HEK293T (cell line): ENCODE data around the gene NDC1.

Experiments
- CTCF ChIA-PET: fragments of 350-600 bp; formaldehyde crosslinking; extraction: SDS; loops from one replicate; lab custom pipeline; 2021; ENCODE audit warnings: antibody characterized with exemption, inconsistent platforms; lab: Yijun Ruan, JAX
- POLR2A ChIA-PET: fragments of 350-600 bp; formaldehyde crosslinking; extraction: SDS; loops from one replicate; lab custom pipeline; 2020; ENCODE audit warnings: antibody characterized with exemption, inconsistent platforms; lab: Yijun Ruan, JAX
- DNase-seq: peaks from one replicate; pipeline ENCODE4 v3.0.0; 2012; ENCODE audit warnings: mixed read lengths; ENCODE audit errors: extremely low spot score
- ARNT ChIP-seq: fragments of 450-650 bp; IDR thresholded peaks from 2 replicates; pipeline ENCODE4 v1.6.1; 2017; ENCODE audit warnings: mild to moderate bottlenecking
- BHLHE40 ChIP-seq: fragments of 450-650 bp; IDR thresholded peaks from 2 replicates; pipeline ENCODE4 v1.6.1; 2016; ENCODE audit warnings: mild to moderate bottlenecking, moderate library complexity, borderline replicate concordance
- CTBP1 ChIP-seq: fragments of 450-650 bp; IDR thresholded peaks from 2 replicates; pipeline ENCODE4 v1.6.1; 2016; ENCODE audit warnings: borderline replicate concordance
- FOXA1 ChIP-seq: fragments of 450-650 bp; IDR thresholded peaks from 2 replicates; pipeline ENCODE4 v1.6.1; 2016; ENCODE audit warnings: mild to moderate bottlenecking
- FOXK2 ChIP-seq: fragments of 450-650 bp; IDR thresholded peaks from 2 replicates; pipeline ENCODE4 v1.6.1; 2016; ENCODE audit warnings: mild to moderate bottlenecking
- FOXM1 ChIP-seq: fragments of 450-650 bp; IDR thresholded peaks from 2 replicates; pipeline ENCODE4 v1.6.1; 2017; ENCODE audit warnings: mild to moderate bottlenecking, borderline replicate concordance
- HDGF ChIP-seq: fragments of 450-650 bp; IDR thresholded peaks from 2 replicates; pipeline ENCODE4 v1.6.1; 2017; ENCODE audit warnings: antibody characterized with exemption, borderline replicate concordance
- L3MBTL2 ChIP-seq: fragments of 450-650 bp; conservative IDR thresholded peaks from 2 replicates; pipeline ENCODE4 v1.6.1; 2016; ENCODE audit warnings: mild to moderate bottlenecking
- LEF1 ChIP-seq: fragments of 450-650 bp; IDR thresholded peaks from 2 replicates; pipeline ENCODE4 v1.6.1; 2017; ENCODE audit warnings: mild to moderate bottlenecking, borderline replicate concordance
- NFRKB ChIP-seq: fragments of 450-650 bp; IDR thresholded peaks from 2 replicates; pipeline ENCODE4 v1.6.1; 2016; ENCODE audit warnings: mild to moderate bottlenecking, moderate library complexity
- PKNOX1 ChIP-seq: fragments of 450-650 bp; IDR thresholded peaks from 2 replicates; pipeline ENCODE4 v1.6.1; 2016
- SP1 ChIP-seq: fragments of 450-650 bp; IDR thresholded peaks from 2 replicates; pipeline ENCODE4 v1.6.1; 2017
- SUZ12 ChIP-seq: fragments of 450-650 bp; IDR thresholded peaks from 2 replicates; pipeline ENCODE4 v1.6.1; 2016; ENCODE audit warnings: mild to moderate bottlenecking
- TARDBP ChIP-seq: fragments of 450-650 bp; IDR thresholded peaks from 2 replicates; pipeline ENCODE4 v1.6.1; 2016
- ZNF384 ChIP-seq: fragments of 450-650 bp; IDR thresholded peaks from 2 replicates; pipeline ENCODE4 v1.6.1; 2016

NDC1 gene

GRCh38 chr1:53715478-53715877 is 122.6 kb downstream of the NDC1 start:
- DNase-seq = peak; percentile 77
- POLR2A ChIA-PET = interaction anchor here (1.0 to 1.6 kb wide), 4 partner anchors 14 to 123 kb away, joined by 3 to 5 read pairs (median 4); partner anchors contain the start of gene NDC1
- CTCF ChIA-PET = interaction anchor here (0.6 to 2.0 kb wide), 25 partner anchors 8 to 323 kb away, joined by 3 to 19 read pairs (median 4); no protein-coding TSS in a partner anchor
- TF ChIP-seq NFRKB (no peak), SP1 (no peak), SUZ12 (no peak), LEF1 (no peak), TARDBP (no peak), FOXM1 (no peak), L3MBTL2 (no peak), HDGF (no peak), ARNT (no peak), FOXK2 (no peak), ZNF384 (no peak), FOXA1 (no peak), PKNOX1 (no peak), CTBP1 (no peak), BHLHE40 (no peak)
